Tibial artery (tissue), 4 donors: ENCODE data around the gene UBE2R2.
A peak's percentile ranks its signal among the peaks of the same experiment; 100 is the strongest.

ENCODE experiments used
- DNase-seq, 2 donors: peaks; one replicate each; pipeline ENCODE4 v3.0.0-alpha.2; 2019
- H3K27ac ChIP-seq, 2 donors: fragments of 200-600 bp; sonication (generic) in 1 of 2; 1 replicate in 1 of 2; 2 replicates in 1 of 2; pipeline ENCODE4 v1.5.1; 2018 to 2019; ENCODE audit warnings: mild to moderate bottlenecking in 1 of 2
- H3K27me3 ChIP-seq, 2 donors: fragments of 200-600 bp; sonication (generic) in 1 of 2; one replicate each; pipeline versions ENCODE4 v1.5.1 to v1.6.0; 2016 to 2019
- H3K36me3 ChIP-seq, 3 donors: fragments of 200-600 bp; sonication (generic) in 2 of 3; one replicate each; pipeline ENCODE4 v1.5.1; 2016 to 2019; ENCODE audit warnings: mild to moderate bottlenecking in 2 of 3
- H3K4me1 ChIP-seq, 4 donors: fragments of 200-600 bp; sonication (generic) in 2 of 4; 1 replicate in 3 of 4; 2 replicates in 1 of 4; pipeline ENCODE4 v1.5.1; 2016 to 2019
- H3K4me3 ChIP-seq, 2 donors: fragments of 200-600 bp; sonication (generic) in 1 of 2; 1 replicate in 1 of 2; 2 replicates in 1 of 2; pipeline ENCODE4 v1.5.1; 2018 to 2019; ENCODE audit warnings: mild to moderate bottlenecking in 2 of 2
- H3K9me3 ChIP-seq, 3 donors: fragments of 200-600 bp; sonication (generic) in 1 of 3; one replicate each; pipeline ENCODE4 v1.5.1; 2016 to 2019
- CTCF ChIP-seq, 2 experiments: fragments of 200-600 bp in 1 of 2; fragments of 450-650 bp in 1 of 2; IDR thresholded peaks; one replicate each; pipeline ENCODE4 v1.5.1; 2017 to 2019; ENCODE audit warnings: antibody characterized with exemption in 2 of 2, mild to moderate bottlenecking in 1 of 2, moderate library complexity in 1 of 2
- intact Hi-C: fragments of 100-400 bp; cut with DNase I; formaldehyde crosslinking; loops from one replicate; pipeline ENCODE4 v1.15.0; 2023; ENCODE audit warnings: low total_unique reads

UBE2R2 gene

GRCh38 chr9:33885948-33886347 lies 69.0 kb downstream of the UBE2R2 start:
- H3K27me3 ChIP-seq, result no peaks in the 10 kb centered on the region
- H3K36me3 ChIP-seq, result peaks cover 0 to 12% (median 7%) of the 10 kb centered on the region in 3 donors
- peaks cover 0 to 37% (median 18%) of the 10 kb centered on the region in 4 donors for H3K4me1 ChIP-seq
- H3K4me3 ChIP-seq, result no peak overlapping the region
- H3K27ac ChIP-seq, result no peak overlapping the region
- no peaks in the 10 kb centered on the region for H3K9me3 ChIP-seq
- intact Hi-C loops, result no loop called here
- no peak for DNase-seq
- no peak for TF ChIP-seq CTCF (IDR thresholded peaks at IDR 0.05)

DNA sequence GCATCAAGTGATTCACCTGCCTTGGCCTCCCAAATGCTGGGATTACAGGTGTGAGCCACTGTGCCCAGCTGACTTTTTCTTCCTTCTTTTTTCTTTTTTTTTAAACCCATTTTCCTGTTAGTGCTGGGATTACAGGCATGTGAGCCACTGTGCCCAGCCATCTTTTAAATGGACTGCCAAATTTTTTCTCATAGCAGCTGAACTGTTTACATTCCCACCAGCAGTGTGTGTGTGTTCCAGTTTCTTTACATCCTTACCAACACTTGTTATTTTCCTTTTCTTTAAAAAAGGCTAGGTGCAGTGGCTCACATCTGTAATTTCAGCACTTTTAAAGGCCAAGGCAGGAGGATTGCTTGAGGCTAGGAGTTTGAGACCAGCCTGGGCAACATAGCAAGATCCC lies 76.9 kb downstream of the UBE2R2 start:
- H3K4me3 ChIP-seq, result no peak overlapping the region
- no peaks in the 10 kb centered on the region for H3K27me3 ChIP-seq
- intact Hi-C loops, result no loop called here

DNA sequence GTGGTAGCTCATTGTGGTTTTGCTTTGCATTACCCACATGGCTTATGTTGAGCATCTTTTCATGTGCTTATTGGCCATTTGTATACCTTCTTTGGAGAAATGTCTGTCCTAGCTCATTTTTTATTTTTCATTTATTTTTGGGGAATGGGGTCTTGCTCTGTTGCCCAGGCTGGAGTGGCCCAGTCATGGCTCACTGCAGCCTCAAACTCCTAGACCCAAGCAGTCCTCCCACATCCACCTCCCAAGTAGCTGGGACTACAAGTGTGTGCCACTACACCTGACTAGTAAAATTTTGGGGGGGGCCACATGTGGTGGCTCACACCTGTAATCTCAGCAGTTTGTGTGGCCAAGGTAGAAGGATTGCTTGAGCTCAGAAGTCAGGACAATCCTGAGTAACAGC lies 77.4 kb downstream of the UBE2R2 start:
- H3K4me1 ChIP-seq, result no peaks in the 10 kb centered on the region

More for the DNA sequence above, 76.9 kb downstream of the UBE2R2 start:
- H3K36me3 ChIP-seq, result peaks cover 0 to 12% (median 7%) of the 10 kb centered on the region in 3 donors
- no peaks in the 10 kb centered on the region for H3K9me3 ChIP-seq
- TF ChIP-seq CTCF (IDR thresholded peaks at IDR 0.05), result no peak
- H3K27ac ChIP-seq, result no peak overlapping the region
- no peak for DNase-seq
- no peaks in the 10 kb centered on the region for H3K4me1 ChIP-seq

DNA sequence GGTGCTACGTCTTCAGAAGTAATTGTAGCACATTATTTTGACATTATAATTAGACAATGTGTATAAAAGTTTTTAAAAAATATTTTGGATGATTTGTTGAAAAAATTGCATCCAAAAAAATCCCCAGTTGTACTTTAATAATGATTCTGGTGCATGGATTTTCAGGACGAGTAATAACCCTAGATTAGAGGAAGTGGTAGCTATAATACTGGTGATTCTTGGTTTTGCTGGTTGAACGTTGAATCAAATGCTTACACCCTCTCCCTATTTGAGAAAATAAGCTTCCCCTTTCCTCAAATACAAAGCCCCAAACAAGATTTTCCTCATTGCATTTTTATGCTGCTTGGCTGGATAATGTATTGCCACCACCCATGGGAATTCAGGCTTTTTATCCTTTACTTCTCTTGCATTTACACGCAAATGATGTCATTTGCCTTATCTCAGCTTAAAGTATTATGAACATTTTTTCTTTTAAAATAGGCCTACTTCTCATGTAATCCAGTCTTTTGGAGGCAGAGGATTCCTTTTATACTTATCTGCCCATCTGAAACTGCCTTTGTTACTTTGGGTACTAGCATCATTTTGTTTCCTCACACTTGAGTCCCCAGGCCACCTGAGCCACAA lies 86.3 kb downstream of the UBE2R2 start:
- H3K27ac ChIP-seq, result no peak overlapping the region
- intact Hi-C loops, result no loop called here
- no peak overlapping the region for H3K4me3 ChIP-seq
- no peak for DNase-seq
- H3K27me3 ChIP-seq, result no peaks in the 10 kb centered on the region
- no peak for TF ChIP-seq CTCF (IDR thresholded peaks at IDR 0.05)
- H3K36me3 ChIP-seq, result peaks cover 22 to 28% (median 28%) of the 10 kb centered on the region in 3 donors
- no peaks in the 10 kb centered on the region for H3K9me3 ChIP-seq
- H3K4me1 ChIP-seq, result peaks cover 0 to 32% (median 19%) of the 10 kb centered on the region in 4 donors

More for the DNA sequence above, 77.4 kb downstream of the UBE2R2 start:
- no peak for DNase-seq
- Histone ChIP-seq H3K9me3 (no peaks in the 10 kb centered on the region), H3K36me3 (peaks cover 3 to 15% (median 7%) of the 10 kb centered on the region in 3 donors), H3K4me3 (no peak overlapping the region), H3K27ac (no peak overlapping the region), H3K27me3 (no peaks in the 10 kb centered on the region)
- intact Hi-C loops, result no loop called here
- TF ChIP-seq CTCF (IDR thresholded peaks at IDR 0.05), result no peak

DNA sequence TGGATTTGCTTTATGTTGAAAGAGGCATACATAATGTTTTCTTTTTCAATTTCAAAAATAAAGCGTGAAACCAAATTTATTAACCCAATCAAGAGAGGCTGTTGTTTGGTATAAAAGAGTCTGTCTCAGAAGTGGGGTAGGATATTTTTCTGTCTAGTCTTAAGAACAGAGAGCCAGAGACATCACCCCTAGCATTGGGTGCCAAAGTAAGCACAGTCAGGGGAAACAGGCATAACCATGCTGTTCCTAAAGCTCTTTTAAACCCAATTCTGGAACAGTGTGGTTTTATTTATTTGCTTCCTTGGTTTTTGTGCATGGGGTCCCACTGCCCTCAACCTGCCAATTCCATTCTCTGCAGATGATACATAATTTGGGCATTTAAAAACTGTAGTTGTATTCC lies 88.2 kb downstream of the UBE2R2 start:
- intact Hi-C loops, result no loop called here
- no peak for TF ChIP-seq CTCF (IDR thresholded peaks at IDR 0.05)
- H3K27ac ChIP-seq, result peak overlapping the region; percentile 15 to 28

More for the DNA sequence above, 88.2 kb downstream of the UBE2R2 start:
- peaks cover 11 to 17% (median 17%) of the 10 kb centered on the region in 3 donors for H3K36me3 ChIP-seq
- DNase-seq, result no peak
- H3K27me3 ChIP-seq, result no peaks in the 10 kb centered on the region
- H3K4me1 ChIP-seq, result peaks cover 0 to 32% (median 19%) of the 10 kb centered on the region in 4 donors
- no peaks in the 10 kb centered on the region for H3K9me3 ChIP-seq
- no peak overlapping the region for H3K4me3 ChIP-seq
